Psoas muscle (tissue), 8 donors: ENCODE measurements around the gene FDXR. TPM values are rescaled to one million over a fixed set of nuclear protein-coding genes. Genes with fewer than 3 reads are reported as not detected.

Experiments used
- ATAC-seq, 4 donors: fragments of 200-7000 bp; cut with Tn5 transposase; one replicate each; pipeline ENCODE4 v1.9.1; 2020; ENCODE audit warnings: moderate library complexity in 3 of 4, mild to moderate bottlenecking in 2 of 4
- DNase-seq, 2 donors: peaks; one replicate each; pipeline ENCODE4 v3.0.0-alpha.2; 2020
- H3K27ac ChIP-seq: fragments of 200-600 bp; one replicate; pipeline ENCODE4 v1.8.0; 2022
- H3K27me3 ChIP-seq, 3 donors: fragments of 200-600 bp in 1 of 3; one replicate each; pipeline versions ENCODE4 v1.6.1 to v1.8.0; 2013 to 2022; ENCODE audit warnings: low read length in 2 of 3, mild to moderate bottlenecking in 2 of 3, moderate library complexity in 1 of 3; ENCODE audit not compliant: insufficient read depth in 3 of 3
- H3K36me3 ChIP-seq, 2 donors: fragments of 200-600 bp in 1 of 2; one replicate each; pipeline versions ENCODE4 v1.6.1 to v1.8.0; 2013 to 2022; ENCODE audit warnings: low read depth in 1 of 2, mild to moderate bottlenecking in 1 of 2, moderate library complexity in 1 of 2; ENCODE audit not compliant: insufficient read depth in 1 of 2
- H3K4me1 ChIP-seq: fragments of 200-600 bp; one replicate; pipeline ENCODE4 v1.8.0; 2022
- H3K4me3 ChIP-seq: fragments of 200-600 bp; one replicate; pipeline ENCODE4 v1.8.0; 2022; ENCODE audit warnings: mild to moderate bottlenecking
- H3K9me3 ChIP-seq: fragments of 200-600 bp; one replicate; pipeline ENCODE4 v1.8.0; 2022
- WGBS, 3 donors: extraction: QIAGEN DNeasy Blood & Tissue Kit; methylation state at CpG; one replicate each; pipeline versions ENCODE4 v1.1.6 to v1.1.7; 2013; 5-methylcytosine and 5-hydroxymethylcytosine counted together
- intact Hi-C, 2 donors: fragments of 100-400 bp; cut with DNase I; formaldehyde crosslinking; loops; one replicate each; pipeline versions ENCODE4 v1.11.0 to v1.14.2; 2022
- polyA plus RNA-seq, 3 donors: library from polyadenylated mRNA; stranded (reverse); fragments of 200-250 nt; gene quantifications; one replicate each; pipeline ENCODE4 v1.2.3, GENCODE V29; 2013
- total RNA-seq, 4 donors: library from RNA; stranded (reverse); fragmentation: NEBNext Ultra II Directional in 2 of 4; extraction: Animal tissue kit (Norgen Biotek cat#: 25700) in 2 of 4; gene quantifications; one replicate each; pipeline versions ENCODE4 v1.2.1 to v1.2.4, GENCODE V29; 2021 to 2023
- TF ChIP-seq, protein P1 (sequence below): fragments of 200-600 bp; IDR thresholded peaks from one replicate; pipeline ENCODE4 v1.8.0; 2022; ENCODE audit warnings: antibody characterized with exemption
- donor health status: healthy with polysubstance abuse.
- donor health status: DM: no; HTN: no; CAD: no; lungs with moderate emphysema.
- donor health status: Bipolar disorder and iron deficiency.
- donor health status: healthy.
- donor health status: DM: yes; HTN: yes; CAD: no.
- donor health status: DM: no; HTN: no; CAD: no.
- donor health status: DM: no; HTN: no; CAD: no.
- donor health status: DM: yes; HTN: yes; CAD: no.

FDXR gene
- total and polyA plus RNA-seq, 7 donors, result 3.0 to 7.9 (median 3.7) TPM

DNA sequence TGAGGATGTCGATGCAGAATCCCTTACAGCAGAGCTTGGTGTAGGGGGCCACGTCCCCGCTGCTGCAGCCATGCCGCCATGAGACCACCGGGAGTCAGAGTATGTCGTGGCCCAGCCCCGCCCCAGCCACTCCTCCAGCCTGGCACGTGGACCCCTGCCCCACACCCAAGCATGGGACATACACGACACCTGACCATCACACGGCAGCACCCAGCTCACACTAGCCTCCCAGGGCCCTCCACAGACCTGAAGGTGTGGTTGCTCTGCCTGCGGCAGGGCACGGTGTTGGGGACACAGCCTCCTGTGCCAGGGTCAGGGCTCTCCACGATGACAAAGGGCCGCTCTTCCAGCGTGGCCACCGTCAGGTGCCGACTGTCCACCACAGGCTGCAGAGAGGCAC lies 22.5 kb downstream of the FDXR start:
- intact Hi-C loops, result no loop called here
- Histone ChIP-seq H3K4me3 (no peak overlapping the region), H3K4me1 (no peaks in the 10 kb centered on the region), H3K9me3 (no peaks in the 10 kb centered on the region), H3K27ac (no peak overlapping the region), H3K36me3 (no peaks in the 10 kb centered on the region), H3K27me3 (peaks cover 0 to 60% (median 8%) of the 10 kb centered on the region in 3 donors)
- ATAC-seq (no peak), DNase-seq (no peak)
- WGBS, 3 donors, result 80 to 83% (median 81%) methylated on average over 17 of the region's 17 CpGs
- TF ChIP-seq, protein P1, sequence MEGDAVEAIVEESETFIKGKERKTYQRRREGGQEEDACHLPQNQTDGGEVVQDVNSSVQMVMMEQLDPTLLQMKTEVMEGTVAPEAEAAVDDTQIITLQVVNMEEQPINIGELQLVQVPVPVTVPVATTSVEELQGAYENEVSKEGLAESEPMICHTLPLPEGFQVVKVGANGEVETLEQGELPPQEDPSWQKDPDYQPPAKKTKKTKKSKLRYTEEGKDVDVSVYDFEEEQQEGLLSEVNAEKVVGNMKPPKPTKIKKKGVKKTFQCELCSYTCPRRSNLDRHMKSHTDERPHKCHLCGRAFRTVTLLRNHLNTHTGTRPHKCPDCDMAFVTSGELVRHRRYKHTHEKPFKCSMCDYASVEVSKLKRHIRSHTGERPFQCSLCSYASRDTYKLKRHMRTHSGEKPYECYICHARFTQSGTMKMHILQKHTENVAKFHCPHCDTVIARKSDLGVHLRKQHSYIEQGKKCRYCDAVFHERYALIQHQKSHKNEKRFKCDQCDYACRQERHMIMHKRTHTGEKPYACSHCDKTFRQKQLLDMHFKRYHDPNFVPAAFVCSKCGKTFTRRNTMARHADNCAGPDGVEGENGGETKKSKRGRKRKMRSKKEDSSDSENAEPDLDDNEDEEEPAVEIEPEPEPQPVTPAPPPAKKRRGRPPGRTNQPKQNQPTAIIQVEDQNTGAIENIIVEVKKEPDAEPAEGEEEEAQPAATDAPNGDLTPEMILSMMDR, result no peak

DNA sequence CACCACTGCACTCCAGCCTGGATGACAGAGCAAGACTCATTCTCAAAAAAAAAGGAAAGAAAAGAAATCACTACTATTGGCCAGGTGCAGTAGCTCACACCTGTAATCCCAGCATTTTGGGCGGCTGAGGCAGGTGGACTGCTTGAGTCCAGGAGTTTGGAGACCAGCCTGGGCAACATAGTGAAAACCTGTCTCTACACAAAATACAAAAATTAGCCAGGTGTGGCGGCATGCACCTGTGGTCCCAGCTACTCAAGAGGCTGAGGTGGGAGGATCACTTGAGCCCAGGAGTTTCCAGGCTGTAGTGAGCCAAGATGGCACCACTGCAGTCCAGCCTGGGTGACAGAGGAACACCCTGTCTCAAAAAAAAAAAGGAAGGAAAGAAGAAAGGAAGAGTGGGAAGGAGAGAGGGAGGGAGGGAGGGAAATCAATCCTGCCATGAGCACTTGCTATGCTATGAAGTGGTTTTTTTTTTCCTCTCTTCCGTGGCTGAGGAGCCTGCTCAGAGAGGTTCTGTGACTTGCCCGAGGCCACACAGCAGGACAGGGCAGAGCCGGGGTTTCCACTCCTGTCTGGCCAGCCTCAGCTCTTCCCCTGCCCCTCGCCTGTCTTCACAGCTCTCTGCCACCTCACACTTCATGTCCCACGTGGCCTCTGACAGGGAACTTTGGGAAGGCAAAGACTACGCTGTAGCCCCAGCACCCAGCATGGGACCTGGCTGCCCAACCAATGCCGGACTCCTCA lies 24.0 kb downstream of the FDXR start:
- DNase-seq, result no peak
- TF ChIP-seq, protein P1, result no peak
- no peak overlapping the region for H3K27ac ChIP-seq
- 66 to 74% (median 70%) methylated on average over 9 of the region's 9 CpGs for WGBS, 3 donors
- no peak for ATAC-seq
- H3K9me3 ChIP-seq, result no peaks in the 10 kb centered on the region
- intact Hi-C loops, result loop anchor here in 1 of 2 donors (5.0 kb wide), 1 partner anchor 47 kb away; no protein-coding TSS in a partner anchor
- peaks cover 0 to 56% (median 8%) of the 10 kb centered on the region in 3 donors for H3K27me3 ChIP-seq
- H3K4me3 ChIP-seq, result no peak overlapping the region
- H3K36me3 ChIP-seq, result no peaks in the 10 kb centered on the region
- H3K4me1 ChIP-seq, result no peaks in the 10 kb centered on the region

DNA sequence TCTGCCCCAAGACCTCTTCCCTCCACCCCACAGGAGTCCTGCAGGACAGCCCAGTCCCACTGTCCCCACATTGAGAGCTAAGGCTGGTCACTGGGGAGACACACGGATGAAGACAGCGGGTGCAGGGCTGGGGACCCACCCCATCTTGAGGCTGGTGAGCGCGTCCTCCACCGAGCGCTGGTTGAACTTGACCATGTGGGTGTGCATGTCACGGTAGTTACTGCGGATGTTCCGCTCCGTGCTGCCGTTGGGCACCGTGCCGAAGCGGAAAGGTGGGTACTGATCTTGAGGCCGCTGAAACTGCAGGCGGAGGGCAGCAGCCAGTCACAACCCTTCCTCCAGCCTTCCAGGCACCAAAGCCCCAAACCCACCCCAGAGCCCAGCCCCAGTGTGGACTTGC lies 26.2 kb downstream of the FDXR start:
- TF ChIP-seq, protein P1, result no peak
- ATAC-seq, result no peak

DNA sequence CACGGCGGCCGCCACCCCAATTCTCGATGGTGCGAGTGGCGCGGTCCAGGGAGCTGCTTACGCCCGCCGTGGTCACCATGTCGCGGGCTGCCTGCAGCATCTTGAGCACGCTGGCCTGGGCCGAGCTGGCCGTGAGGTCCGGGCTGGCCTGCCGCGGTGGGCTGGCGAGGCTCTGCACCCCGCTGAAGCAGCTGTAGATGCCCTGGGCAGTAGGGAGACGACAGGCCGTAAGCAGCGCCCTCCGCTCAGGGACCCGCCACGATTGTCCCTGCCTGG lies 29.5 kb downstream of the FDXR start:
- 21 to 39% (median 27%) methylated on average over 14 to 26 of the region's 26 CpGs for WGBS, 3 donors
- intact Hi-C loops, result no loop called here
- TF ChIP-seq, protein P1, result no peak

More for the DNA sequence above, 26.2 kb downstream of the FDXR start:
- peaks cover 0 to 55% (median 12%) of the 10 kb centered on the region in 3 donors for H3K27me3 ChIP-seq
- H3K4me3 ChIP-seq, result no peak overlapping the region
- no peak overlapping the region for H3K27ac ChIP-seq
- intact Hi-C loops, result loop anchor here in 1 of 2 donors (5.0 kb wide), 1 partner anchor 44 kb away; no protein-coding TSS in a partner anchor
- H3K9me3 ChIP-seq, result no peaks in the 10 kb centered on the region
- no peak for DNase-seq
- 53 to 69% (median 57%) methylated on average over 16 of the region's 16 CpGs for WGBS, 3 donors
- H3K4me1 ChIP-seq, result no peaks in the 10 kb centered on the region
- H3K36me3 ChIP-seq, result no peaks in the 10 kb centered on the region

More for the DNA sequence above, 29.5 kb downstream of the FDXR start:
- H3K9me3 ChIP-seq, result no peaks in the 10 kb centered on the region
- ATAC-seq, result no peak
- no peaks in the 10 kb centered on the region for H3K4me1 ChIP-seq
- no peak for DNase-seq
- H3K36me3 ChIP-seq, result no peaks in the 10 kb centered on the region
- no peak overlapping the region for H3K27ac ChIP-seq
- peaks cover 0 to 46% (median 5%) of the 10 kb centered on the region in 3 donors for H3K27me3 ChIP-seq
- H3K4me3 ChIP-seq, result peak overlapping the region; percentile 52
